Small intestine (tissue), 7 donors: ENCODE results near the gene KSR2. TPM values are rescaled to one million over a fixed set of nuclear protein-coding genes. Genes with fewer than 3 reads are reported as not detected.
"Not testable (repeated sequence)": the region's sequence is repeated elsewhere in the genome, so short reads cannot be mapped to it uniquely, and the experiment has no call there.

Experiments used
- DNase-seq, 2 donors: peaks; one replicate each; pipeline versions ENCODE4 v3.0.0 to v3.0.0-alpha.2; 2013
- FAIRE-seq: peaks from 2 replicates; lab custom pipeline; 2012; peaks lifted over from hg19 to GRCh38; lab: Jason Lieb, UNC
- H3K27ac ChIP-seq, 3 donors: one replicate each; pipeline ENCODE4 v1.5.1; 2013; ENCODE audit warnings: low read length in 2 of 3, mild to moderate bottlenecking in 2 of 3, control low read depth in 1 of 3, inconsistent platforms in 1 of 3, low read depth in 1 of 3, moderate library complexity in 1 of 3
- H3K27me3 ChIP-seq, 3 donors: one replicate each; pipeline ENCODE4 v1.6.1; 2013; ENCODE audit warnings: low read length in 3 of 3, inconsistent platforms in 1 of 3; ENCODE audit not compliant: control insufficient read depth in 3 of 3, insufficient read depth in 3 of 3
- H3K36me3 ChIP-seq, 3 donors: one replicate each; pipeline ENCODE4 v1.6.1; 2013; ENCODE audit warnings: low read length in 3 of 3, inconsistent platforms in 1 of 3, low read depth in 1 of 3, mild to moderate bottlenecking in 1 of 3, moderate library complexity in 1 of 3; ENCODE audit not compliant: control insufficient read depth in 3 of 3, insufficient read depth in 2 of 3
- H3K4me1 ChIP-seq, 3 donors: one replicate each; pipeline ENCODE4 v1.6.1; 2013; ENCODE audit warnings: low read length in 2 of 3, inconsistent platforms in 1 of 3, low read depth in 1 of 3, mild to moderate bottlenecking in 1 of 3, moderate library complexity in 1 of 3; ENCODE audit not compliant: control insufficient read depth in 3 of 3, insufficient read depth in 2 of 3
- H3K4me3 ChIP-seq, 3 donors: one replicate each; pipeline ENCODE4 v1.5.1; 2013; ENCODE audit warnings: low read length in 3 of 3, control low read depth in 1 of 3, inconsistent platforms in 1 of 3, low read depth in 1 of 3, mild to moderate bottlenecking in 1 of 3, moderate library complexity in 1 of 3
- H3K9me3 ChIP-seq, 2 donors: one replicate each; pipeline ENCODE4 v1.6.1; 2013; ENCODE audit warnings: low read depth in 1 of 2, low read length in 1 of 2; ENCODE audit not compliant: control insufficient read depth in 2 of 2, insufficient read depth in 1 of 2
- WGBS, 3 donors: extraction: QIAGEN DNeasy Blood & Tissue Kit; methylation state at CpG; one replicate each; pipeline ENCODE4 v1.1.7; 2013; 5-methylcytosine and 5-hydroxymethylcytosine counted together
- polyA plus RNA-seq, 4 donors: library from polyadenylated mRNA; stranded (reverse) in 3 of 4; unstranded in 1 of 4; fragments of 200-250 nt in 3 of 4; fragments of 120-200 nt in 1 of 4; gene quantifications; one replicate each; pipeline versions ENCODE4 v1.2.1 to v1.2.3, GENCODE V29; 2013
- donor health status: healthy with polysubstance abuse.
- donor health status: control.
- donor health status: control.
- donor health status: Bipolar disorder and iron deficiency.
- donor health status: healthy.

Gene KSR2
- polyA plus RNA-seq, 4 donors, result 0.16 to 0.33 TPM; not detected in 2

GRCh38 chr12:117641885-117642284 is 326.9 kb downstream of the KSR2 start:
- FAIRE-seq, result no peak

DNA sequence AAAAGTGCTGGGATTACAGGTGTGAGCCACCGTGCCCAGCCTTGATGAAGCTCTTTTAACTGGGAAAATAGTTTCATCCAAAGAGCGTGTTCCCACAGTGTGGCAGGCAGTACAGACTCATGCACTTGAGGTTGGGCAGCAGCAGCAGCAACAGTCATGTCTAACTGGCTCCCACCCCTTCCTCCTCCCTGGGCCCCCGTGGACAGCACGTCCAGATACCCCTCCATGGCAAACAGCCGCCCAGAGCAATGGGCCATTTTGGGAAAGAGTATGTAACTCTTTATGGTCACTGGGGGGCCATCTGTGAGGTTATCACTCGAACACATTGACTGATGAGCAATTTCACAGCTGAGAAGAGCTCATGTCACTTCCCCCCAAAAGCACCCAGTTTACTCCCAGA is 328.3 kb downstream of the KSR2 start:
- no peaks in the 10 kb centered on the region for H3K36me3 ChIP-seq
- peaks cover 0 to 2% (median 0%) of the 10 kb centered on the region in 3 donors for H3K27me3 ChIP-seq
- DNase-seq, result no peak
- WGBS, 3 donors, result 70 to 81% (median 79%) methylated on average over 6 of the region's 6 CpGs
- peaks cover 0 to 5% of the 10 kb centered on the region in 2 donors for H3K9me3 ChIP-seq
- FAIRE-seq, result no peak
- H3K27ac ChIP-seq, result no peak overlapping the region
- H3K4me1 ChIP-seq, result no peaks in the 10 kb centered on the region
- no peak overlapping the region for H3K4me3 ChIP-seq

More at GRCh38 chr12:117641885-117642284, 326.9 kb downstream of the KSR2 start:
- Histone ChIP-seq H3K27me3 (peaks cover 0 to 2% (median 0%) of the 10 kb centered on the region in 3 donors), H3K4me1 (no peaks in the 10 kb centered on the region), H3K9me3 (peaks cover 0 to 5% of the 10 kb centered on the region in 2 donors), H3K27ac (no peak overlapping the region), H3K36me3 (no peaks in the 10 kb centered on the region), H3K4me3 (no peak overlapping the region)
- no peak for DNase-seq
- 74 to 86% (median 79%) methylated on average over 7 of the region's 7 CpGs for WGBS, 3 donors

GRCh38 chr12:117629454-117629853 is 339.3 kb downstream of the KSR2 start:
- FAIRE-seq, result no peak
- WGBS, 3 donors, result 54 to 70% (median 66%) methylated on average over 2 of the region's 2 CpGs

GRCh38 chr12:117628711-117629110 is 340.1 kb downstream of the KSR2 start:
- not testable (repeated sequence) for H3K9me3 ChIP-seq, H3K4me1 ChIP-seq, FAIRE-seq, H3K27me3 ChIP-seq, H3K36me3 ChIP-seq, H3K27ac ChIP-seq, H3K4me3 ChIP-seq, DNase-seq
- WGBS, 3 donors, result 58 to 65% (median 59%) methylated on average over 7 of the region's 7 CpGs

More at GRCh38 chr12:117629454-117629853, 339.3 kb downstream of the KSR2 start:
- Histone ChIP-seq H3K4me1 (no peaks in the 10 kb centered on the region), H3K4me3 (no peak overlapping the region), H3K27me3 (no peaks in the 10 kb centered on the region), H3K27ac (no peak overlapping the region), H3K36me3 (no peaks in the 10 kb centered on the region), H3K9me3 (no peaks in the 10 kb centered on the region)
- DNase-seq, result no peak

GRCh38 chr12:117622741-117623140 is 346.0 kb downstream of the KSR2 start:
- no peak for DNase-seq
- Histone ChIP-seq H3K27me3 (no peaks in the 10 kb centered on the region), H3K4me3 (no peak overlapping the region), H3K9me3 (no peaks in the 10 kb centered on the region), H3K36me3 (no peaks in the 10 kb centered on the region), H3K4me1 (no peaks in the 10 kb centered on the region), H3K27ac (no peak overlapping the region)
- no peak for FAIRE-seq
- 79 to 95% (median 89%) methylated on average over 1 of the region's 1 CpG for WGBS, 3 donors

DNA sequence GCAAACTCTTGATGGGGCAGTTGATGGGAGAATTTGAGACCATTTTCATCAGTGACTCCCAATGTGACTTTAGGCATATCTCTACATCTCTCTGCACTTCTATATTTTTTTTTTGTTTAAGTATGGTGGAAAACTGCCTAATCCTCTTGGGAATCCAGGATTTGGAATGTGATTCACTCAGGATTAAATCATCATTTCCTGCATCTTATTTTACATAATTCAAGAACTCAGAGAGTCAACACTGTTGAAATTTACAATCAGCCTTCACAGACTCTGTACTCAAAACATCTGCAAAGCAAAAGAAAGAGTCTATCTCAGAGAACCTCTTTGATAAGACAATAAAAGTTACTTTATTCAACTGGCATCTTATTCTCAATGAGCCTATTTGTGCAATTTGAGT is 346.7 kb downstream of the KSR2 start:
- no peak overlapping the region for H3K4me3 ChIP-seq
- no peaks in the 10 kb centered on the region for H3K4me1 ChIP-seq
- no peaks in the 10 kb centered on the region for H3K27me3 ChIP-seq
- no peaks in the 10 kb centered on the region for H3K36me3 ChIP-seq
- H3K27ac ChIP-seq, result no peak overlapping the region
- FAIRE-seq (no peak), DNase-seq (no peak)
- H3K9me3 ChIP-seq, result no peaks in the 10 kb centered on the region

- Histone ChIP-seq H3K27me3 (peaks cover 0 to 4% (median 0%) of the 10 kb centered on the region in 3 donors), H3K4me3 (no peak overlapping the region), H3K4me1 (no peaks in the 10 kb centered on the region), H3K9me3 (no peaks in the 10 kb centered on the region), H3K27ac (no peak overlapping the region), H3K36me3 (no peaks in the 10 kb centered on the region)
- WGBS, 3 donors, result 62 to 77% (median 64%) methylated on average over 7 of the region's 7 CpGs
- no peak for DNase-seq
- FAIRE-seq, result no peak
These were observed 361.0 kb downstream of the KSR2 start for GRCh38 chr12:117607778-117608177.

- Histone ChIP-seq H3K9me3 (no peaks in the 10 kb centered on the region), H3K4me3 (no peak overlapping the region), H3K27ac (no peak overlapping the region), H3K27me3 (peaks cover 0 to 4% (median 0%) of the 10 kb centered on the region in 3 donors), H3K4me1 (no peaks in the 10 kb centered on the region), H3K36me3 (no peaks in the 10 kb centered on the region)
- FAIRE-seq (no peak), DNase-seq (no peak)
- 55 to 67% (median 55%) methylated on average over 5 of the region's 5 CpGs for WGBS, 3 donors
These were observed 361.8 kb downstream of the KSR2 start for GRCh38 chr12:117606945-117607344.

- H3K4me1 ChIP-seq, result no peaks in the 10 kb centered on the region
- DNase-seq, result no peak
- no peak overlapping the region for H3K27ac ChIP-seq
- no peaks in the 10 kb centered on the region for H3K36me3 ChIP-seq
- no peak overlapping the region for H3K4me3 ChIP-seq
- H3K9me3 ChIP-seq, result no peaks in the 10 kb centered on the region
- no peak for FAIRE-seq
- H3K27me3 ChIP-seq, result peaks cover 0 to 4% (median 0%) of the 10 kb centered on the region in 3 donors
These were observed 362.8 kb downstream of the KSR2 start for GRCh38 chr12:117606024-117606423.
